ENCODE results near the gene CASS4.
A peak's percentile ranks its signal among the peaks of the same experiment; 100 is the strongest.

CASS4 gene

DNA sequence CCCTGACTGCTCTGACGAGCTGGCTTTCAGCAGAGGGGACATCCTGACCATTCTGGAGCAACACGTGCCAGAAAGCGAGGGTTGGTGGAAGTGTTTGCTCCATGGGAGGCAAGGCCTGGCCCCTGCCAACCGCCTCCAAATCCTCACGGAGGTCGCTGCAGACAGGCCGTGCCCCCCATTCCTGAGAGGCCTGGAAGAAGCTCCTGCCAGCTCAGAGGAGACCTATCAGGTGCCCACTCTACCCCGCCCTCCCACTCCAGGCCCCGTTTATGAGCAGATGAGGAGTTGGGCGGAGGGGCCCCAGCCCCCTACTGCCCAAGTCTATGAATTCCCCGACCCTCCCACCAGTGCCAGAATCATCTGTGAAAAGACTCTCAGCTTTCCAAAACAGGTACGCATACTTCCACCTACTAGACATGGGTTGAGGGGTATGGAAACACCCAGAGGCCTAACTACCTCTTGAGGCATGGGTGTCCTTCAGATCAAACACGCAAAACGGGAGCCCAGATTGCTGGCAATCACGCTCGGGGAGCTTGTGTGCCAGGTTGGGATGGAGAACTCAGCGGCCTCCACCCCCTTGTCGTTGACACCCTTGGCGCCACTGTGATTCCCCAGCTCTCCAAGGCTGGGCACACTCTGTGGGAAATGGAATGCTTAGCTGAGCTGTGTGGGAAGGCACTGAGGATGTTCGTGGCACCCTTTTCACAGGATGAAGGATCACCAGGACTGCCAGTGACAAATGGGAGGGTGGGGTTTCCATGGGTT lies 25.3 kb downstream of the CASS4 start:
- no peak overlapping the region for H3K4me3 ChIP-seq (ENCODE audit: low read depth, low read length)
- TF ChIP-seq CTCF (IDR thresholded peaks at IDR 0.05; ENCODE audit: low read depth, low read length) = no peak

DNA sequence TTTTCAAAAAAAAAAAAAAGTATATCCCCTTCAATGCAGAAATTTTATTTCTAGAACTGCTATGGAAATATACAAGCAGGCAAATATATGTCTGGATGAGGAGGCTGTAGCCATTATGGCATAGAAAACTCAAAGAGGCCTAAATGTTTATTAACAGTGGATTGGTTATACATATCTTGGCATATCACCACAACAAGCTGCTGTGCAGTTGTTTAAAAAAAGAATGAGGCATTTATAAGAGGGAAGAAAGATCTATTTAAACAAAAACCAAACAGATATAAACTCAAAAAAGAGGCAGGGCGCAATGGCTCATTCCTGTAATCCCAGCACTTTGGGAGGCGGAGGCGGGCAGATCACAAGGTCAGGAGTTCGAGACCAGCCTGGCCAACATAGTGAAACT lies 26.2 kb downstream of the CASS4 start:
- no peak for TF ChIP-seq CTCF (IDR thresholded peaks at IDR 0.05; ENCODE audit: low read depth, low read length)
- no peak overlapping the region for H3K4me3 ChIP-seq (ENCODE audit: low read depth, low read length)

GRCh38 chr20:56439771-56440291 lies 27.8 kb downstream of the CASS4 start:
- H3K4me3 ChIP-seq (ENCODE audit: low read depth, low read length) = no peak overlapping the region
- no peak for TF ChIP-seq CTCF (IDR thresholded peaks at IDR 0.05; ENCODE audit: low read depth, low read length)

DNA sequence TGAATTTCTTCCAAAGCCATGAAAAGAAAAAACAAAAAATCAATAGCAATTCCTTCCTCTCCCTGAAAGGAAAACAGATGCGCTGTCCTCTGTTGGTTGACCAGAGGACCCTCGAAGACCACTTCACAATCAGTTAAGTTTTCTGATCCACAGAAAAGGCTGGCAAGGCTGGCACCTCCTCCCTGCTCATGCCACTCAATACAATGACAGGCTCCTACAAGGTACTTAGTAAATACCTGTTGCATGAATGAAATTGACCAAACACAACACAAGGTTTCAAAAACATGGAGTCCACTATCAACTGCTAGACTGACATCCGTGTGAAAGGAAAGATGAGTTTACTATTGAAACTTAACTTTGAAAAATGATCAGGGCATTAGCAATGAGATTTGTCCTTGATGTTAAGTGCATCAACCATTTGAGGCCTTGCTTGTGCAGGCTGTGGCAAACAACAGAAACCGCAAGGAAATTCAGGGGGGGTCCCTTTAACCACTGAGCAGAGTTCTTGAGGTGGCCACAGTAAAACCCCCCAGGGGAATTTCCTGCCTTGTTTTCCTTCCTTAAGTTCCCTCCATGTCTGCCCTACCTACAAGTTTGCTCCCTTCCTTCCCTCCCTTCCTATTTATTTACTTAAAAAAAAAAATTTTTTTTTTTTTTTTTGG lies 28.4 kb downstream of the CASS4 start:
- TF ChIP-seq CTCF (IDR thresholded peaks at IDR 0.05; ENCODE audit: low read depth, low read length) = no peak
- H3K4me3 ChIP-seq (ENCODE audit: low read depth, low read length) = no peak overlapping the region

- no peak overlapping the region for H3K4me3 ChIP-seq (ENCODE audit: low read depth, low read length)
- TF ChIP-seq CTCF (IDR thresholded peaks at IDR 0.05; ENCODE audit: low read depth, low read length) = no peak
Observed at GRCh38 chr20:56442389-56443365, 30.6 kb downstream of the CASS4 start.

DNA sequence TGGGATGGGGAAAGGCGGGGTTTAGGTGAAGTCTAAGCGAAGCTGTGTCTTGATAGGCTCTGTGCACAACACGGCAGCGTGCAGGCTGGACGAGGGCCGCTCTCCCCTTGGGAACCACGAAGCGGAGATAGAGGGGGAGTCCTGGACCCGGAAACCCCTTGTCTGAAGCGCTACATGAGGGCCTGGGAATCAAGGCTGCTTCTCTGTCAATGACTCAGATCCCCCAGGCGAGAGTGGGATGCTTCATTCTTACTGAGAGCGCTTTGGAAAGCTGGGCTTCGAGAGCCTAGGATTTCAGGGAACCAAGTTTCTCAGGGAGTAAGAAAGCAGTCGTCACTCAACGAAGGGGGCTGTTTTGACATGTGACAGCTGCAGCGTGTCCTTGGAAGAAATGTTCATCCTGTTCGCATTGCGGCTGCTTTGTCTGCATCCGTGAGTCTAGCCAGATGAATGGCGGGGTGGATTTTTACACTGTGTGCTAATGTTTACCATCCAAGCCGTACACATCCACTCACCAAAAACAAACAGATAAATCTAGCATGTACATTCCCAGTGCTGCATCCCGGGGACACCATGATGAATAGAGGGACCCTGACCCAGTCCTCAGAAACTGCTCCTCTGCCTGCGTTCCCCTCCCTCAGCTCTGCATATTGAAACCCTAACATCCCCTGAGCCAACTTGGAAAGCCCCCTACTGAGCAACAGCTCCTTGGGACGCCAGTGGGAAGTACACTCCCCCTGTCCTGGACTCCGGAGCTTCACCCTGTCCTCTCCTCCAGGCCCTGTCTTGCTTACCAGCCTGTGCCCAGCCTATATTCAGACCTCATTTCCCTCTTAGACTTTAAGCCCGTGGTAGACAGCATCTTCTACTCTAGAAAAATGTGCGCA lies 31.8 kb downstream of the CASS4 start:
- H3K4me3 ChIP-seq (ENCODE audit: low read depth, low read length) = peak overlapping the region; percentile 15; the same call in 1 of the 2 replicates
- TF ChIP-seq CTCF (IDR thresholded peaks at IDR 0.05; ENCODE audit: low read depth, low read length) = no peak

Measured in WI38 (cell line).